ENCODE measurements around the gene ZDHHC24.
A peak's percentile ranks its signal among the peaks of the same experiment; 100 is the strongest.

Gene ZDHHC24

GRCh38 chr11:66564984-66565383, 19.1 kb upstream of the ZDHHC24 start:
- no peak for DNase-seq (ENCODE audit: low read depth)

- no peak for DNase-seq (ENCODE audit: low read depth)
Measured at GRCh38 chr11:66564538-66564937, 18.7 kb upstream of the ZDHHC24 start.

- DNase-seq (ENCODE audit: low read depth): no peak
Measured at GRCh38 chr11:66563832-66564231, 18.0 kb upstream of the ZDHHC24 start.

GRCh38 chr11:66562907-66563583, 17.2 kb upstream of the ZDHHC24 start:
- no peak for DNase-seq (ENCODE audit: low read depth)

GRCh38 chr11:66562275-66562674, 16.4 kb upstream of the ZDHHC24 start:
- no peak for DNase-seq (ENCODE audit: low read depth)

- DNase-seq (ENCODE audit: low read depth): no peak
Measured at GRCh38 chr11:66561975-66562248, 16.1 kb upstream of the ZDHHC24 start.

GRCh38 chr11:66561178-66561974, 15.5 kb upstream of the ZDHHC24 start:
- DNase-seq (ENCODE audit: low read depth): no peak

GRCh38 chr11:66559866-66560676, 14.2 kb upstream of the ZDHHC24 start:
- DNase-seq (ENCODE audit: low read depth): no peak

- peak; percentile 38 for DNase-seq (ENCODE audit: low read depth)
Measured at GRCh38 chr11:66559142-66559865, 13.5 kb upstream of the ZDHHC24 start.

- DNase-seq (ENCODE audit: low read depth): no peak
Measured at GRCh38 chr11:66557733-66558326, 12.0 kb upstream of the ZDHHC24 start.

- no peak for DNase-seq (ENCODE audit: low read depth)
Measured at GRCh38 chr11:66556086-66556485, 10.2 kb upstream of the ZDHHC24 start.

- no peak for DNase-seq (ENCODE audit: low read depth)
Measured at GRCh38 chr11:66555416-66555815, 9.6 kb upstream of the ZDHHC24 start.

GRCh38 chr11:66554602-66555001, 8.8 kb upstream of the ZDHHC24 start:
- DNase-seq (ENCODE audit: low read depth): no peak

GRCh38 chr11:66550887-66551286, 5.0 kb upstream of the ZDHHC24 start:
- DNase-seq (ENCODE audit: low read depth): no peak

GRCh38 chr11:66549696-66550095, 3.8 kb upstream of the ZDHHC24 start:
- no peak for DNase-seq (ENCODE audit: low read depth)

GRCh38 chr11:66548774-66549630, 3.2 kb upstream of the ZDHHC24 start:
- no peak for DNase-seq (ENCODE audit: low read depth)

- DNase-seq (ENCODE audit: low read depth): no peak
Measured at GRCh38 chr11:66548041-66548440, 2.2 kb upstream of the ZDHHC24 start.

GRCh38 chr11:66547662-66548009, 1.8 kb upstream of the ZDHHC24 start:
- no peak for DNase-seq (ENCODE audit: low read depth)

- no peak for DNase-seq (ENCODE audit: low read depth)
Measured at GRCh38 chr11:66546966-66547661, 1.3 kb upstream of the ZDHHC24 start.

GRCh38 chr11:66546368-66546965, 619 bp upstream of the ZDHHC24 start, which contains the start of gene ACTN3:
TSS of gene ACTN3 (plus strand) at chr11:66546903. CDS start at chr11:66546938, 35 bp downstream.
- DNase-seq (ENCODE audit: low read depth): no peak
